Measurements from ENCODE around the gene TRIM3.

The TRIM3 gene

GRCh38 chr11:6480299-6480914, 6.7 kb upstream of the TRIM3 start:
- no peak for DNase-seq (ENCODE audit: low read depth)
- H3K4me3 ChIP-seq (ENCODE audit: low read depth, low read length) = peak overlapping the region; percentile 76
- TF ChIP-seq CTCF (IDR thresholded peaks at IDR 0.05; ENCODE audit: insufficient read depth, low read depth, low read length, missing control alignments) = no peak

GRCh38 chr11:6476571-6476970, 2.8 kb upstream of the TRIM3 start:
- no peak overlapping the region for H3K4me3 ChIP-seq (ENCODE audit: low read depth, low read length)
- no peak for TF ChIP-seq CTCF (IDR thresholded peaks at IDR 0.05; ENCODE audit: insufficient read depth, low read depth, low read length, missing control alignments)
- no peak for DNase-seq (ENCODE audit: low read depth)

- H3K4me3 ChIP-seq (ENCODE audit: low read depth, low read length) = no peak overlapping the region
- DNase-seq (ENCODE audit: low read depth) = no peak
- TF ChIP-seq CTCF (IDR thresholded peaks at IDR 0.05; ENCODE audit: insufficient read depth, low read depth, low read length, missing control alignments) = no peak
Measured at GRCh38 chr11:6475936-6476335, 2.2 kb upstream of the TRIM3 start.

- H3K4me3 ChIP-seq (ENCODE audit: low read depth, low read length) = no peak overlapping the region
- no peak for DNase-seq (ENCODE audit: low read depth)
Measured at GRCh38 chr11:6474806-6475500, 1.2 kb upstream of the TRIM3 start.

GRCh38 chr11:6474413-6474792, 662 bp upstream of the TRIM3 start:
- H3K4me3 ChIP-seq (ENCODE audit: low read depth, low read length) = peak overlapping the region; percentile 51
- no peak for TF ChIP-seq CTCF (IDR thresholded peaks at IDR 0.05; ENCODE audit: insufficient read depth, low read depth, low read length, missing control alignments)
- no peak for DNase-seq (ENCODE audit: low read depth)

More at GRCh38 chr11:6474806-6475500, 1.2 kb upstream of the TRIM3 start:
- no peak for TF ChIP-seq CTCF (IDR thresholded peaks at IDR 0.05; ENCODE audit: insufficient read depth, low read depth, low read length, missing control alignments)

- TF ChIP-seq CTCF (IDR thresholded peaks at IDR 0.05; ENCODE audit: insufficient read depth, low read depth, low read length, missing control alignments) = no peak
- DNase-seq (ENCODE audit: low read depth) = no peak
- H3K4me3 ChIP-seq (ENCODE audit: low read depth, low read length) = peak overlapping the region; percentile 79
Measured at GRCh38 chr11:6472934-6473333, 807 bp downstream of the TRIM3 start.

- DNase-seq (ENCODE audit: low read depth) = no peak
- no peak for TF ChIP-seq CTCF (IDR thresholded peaks at IDR 0.05; ENCODE audit: insufficient read depth, low read depth, low read length, missing control alignments)
- H3K4me3 ChIP-seq (ENCODE audit: low read depth, low read length) = no peak overlapping the region
Measured at GRCh38 chr11:6469599-6469998, 4.1 kb downstream of the TRIM3 start.

Data from GM12865 (cell line).